SJCRH30 (cell line): Measurements from ENCODE around the gene ETHE1. TPM values are rescaled to one million over a fixed set of nuclear protein-coding genes. Genes with fewer than 3 reads are reported as not detected.

Experiments
- DNase-seq, 2 experiments: peaks; one replicate each; pipeline ENCODE4 v3.0.0-alpha.2; 2015 to 2020
- H3K27ac ChIP-seq: fragments of 250-450 bp; sonication (Bioruptor Pico); 2 replicates; pipeline ENCODE4 v1.5.1; 2020; ENCODE audit warnings: mild to moderate bottlenecking, moderate library complexity
- H3K27me3 ChIP-seq: fragments of 250-450 bp; sonication (Bioruptor Pico); 2 replicates; pipeline ENCODE4 v1.5.1; 2020; ENCODE audit warnings: mild to moderate bottlenecking, moderate library complexity
- H3K36me3 ChIP-seq: fragments of 250-450 bp; sonication (Bioruptor Pico); 2 replicates; pipeline ENCODE4 v1.5.1; 2020; ENCODE audit warnings: mild to moderate bottlenecking, moderate library complexity
- H3K4me1 ChIP-seq: fragments of 250-450 bp; sonication (Bioruptor Pico); 2 replicates; pipeline ENCODE4 v1.5.1; 2020; ENCODE audit warnings: mild to moderate bottlenecking, moderate library complexity
- H3K4me3 ChIP-seq: fragments of 250-450 bp; sonication (Bioruptor Pico); 2 replicates; pipeline ENCODE4 v1.5.1; 2020; ENCODE audit warnings: mild to moderate bottlenecking, moderate library complexity
- H3K9me3 ChIP-seq: fragments of 250-450 bp; sonication (Bioruptor Pico); replicated peaks from 2 replicates; pipeline ENCODE4 v1.5.1; 2020; ENCODE audit warnings: mild to moderate bottlenecking, moderate library complexity
- total RNA-seq: library from RNA; depleted of rRNA; stranded (reverse); fragments of >200 nt; shearing (Covaris generic); gene quantifications from 2 replicates; pipeline ENCODE4 v1.2.3, GENCODE V29; 2014; rRNA removed

The ETHE1 gene, protein sequence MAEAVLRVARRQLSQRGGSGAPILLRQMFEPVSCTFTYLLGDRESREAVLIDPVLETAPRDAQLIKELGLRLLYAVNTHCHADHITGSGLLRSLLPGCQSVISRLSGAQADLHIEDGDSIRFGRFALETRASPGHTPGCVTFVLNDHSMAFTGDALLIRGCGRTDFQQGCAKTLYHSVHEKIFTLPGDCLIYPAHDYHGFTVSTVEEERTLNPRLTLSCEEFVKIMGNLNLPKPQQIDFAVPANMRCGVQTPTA
- 11.5 and 12.2 TPM in 2 replicates for total RNA-seq

DNA sequence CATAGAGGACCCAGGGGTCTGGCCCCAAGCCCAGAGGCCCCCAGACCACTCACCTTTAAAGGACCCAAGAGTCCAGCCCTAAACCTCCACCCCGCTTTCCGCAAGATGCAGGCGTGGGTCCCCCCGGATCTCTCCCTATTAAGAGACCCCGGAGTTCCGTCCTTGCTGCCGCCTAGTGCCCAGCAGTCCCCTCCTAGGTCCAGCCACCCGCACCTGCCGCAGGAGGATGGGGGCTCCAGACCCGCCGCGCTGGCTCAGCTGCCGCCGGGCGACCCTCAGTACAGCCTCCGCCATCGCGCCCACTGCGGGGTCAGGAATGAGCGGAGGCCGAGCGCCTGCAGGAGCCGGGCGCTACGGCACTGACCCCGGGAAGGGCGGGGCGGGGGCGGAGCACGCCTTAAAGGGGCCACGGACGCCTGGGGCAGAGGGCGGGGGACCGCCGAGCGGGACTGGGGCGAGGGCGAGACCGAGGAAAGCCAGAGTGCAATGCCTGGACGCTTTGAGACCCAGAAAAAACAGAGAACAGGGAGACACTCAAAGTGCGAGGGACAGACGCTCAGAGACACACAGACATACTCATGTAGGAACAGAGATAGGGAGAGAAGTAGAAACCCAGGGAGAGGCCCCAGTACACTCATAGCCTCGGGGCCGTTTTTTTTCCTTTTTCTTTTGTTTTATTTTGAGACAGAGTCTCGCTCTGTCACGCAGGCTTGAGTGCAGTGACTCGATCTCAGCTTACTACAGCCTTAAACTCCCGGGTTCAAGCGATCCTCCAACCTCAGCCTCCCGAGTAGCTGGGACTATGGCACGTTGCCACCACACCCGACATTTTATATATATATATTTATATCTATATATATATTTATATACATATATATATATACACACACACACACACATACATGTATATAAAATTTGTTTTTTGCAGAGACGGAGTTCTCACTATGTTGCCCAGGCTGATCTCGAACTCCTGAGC lies at the start of gene ETHE1:
Gene ETHE1 (minus strand): TSS at position 318 of the 976 bp plus-strand sequence. CDS start 24 bp downstream, at position 294.
- Histone ChIP-seq H3K4me1 (no peaks in the 10 kb centered on the region; the same call in 1 of the 2 replicates), H3K9me3 (no peaks in the 10 kb centered on the region), H3K27me3 (no peaks in the 10 kb centered on the region), H3K27ac (no peak within 1 kb of the TSS), H3K4me3 (peak within 1 kb of the TSS; percentile 74), H3K36me3 (no peaks in the 10 kb centered on the region)
- peak; percentile 77 to 79 for DNase-seq

DNA sequence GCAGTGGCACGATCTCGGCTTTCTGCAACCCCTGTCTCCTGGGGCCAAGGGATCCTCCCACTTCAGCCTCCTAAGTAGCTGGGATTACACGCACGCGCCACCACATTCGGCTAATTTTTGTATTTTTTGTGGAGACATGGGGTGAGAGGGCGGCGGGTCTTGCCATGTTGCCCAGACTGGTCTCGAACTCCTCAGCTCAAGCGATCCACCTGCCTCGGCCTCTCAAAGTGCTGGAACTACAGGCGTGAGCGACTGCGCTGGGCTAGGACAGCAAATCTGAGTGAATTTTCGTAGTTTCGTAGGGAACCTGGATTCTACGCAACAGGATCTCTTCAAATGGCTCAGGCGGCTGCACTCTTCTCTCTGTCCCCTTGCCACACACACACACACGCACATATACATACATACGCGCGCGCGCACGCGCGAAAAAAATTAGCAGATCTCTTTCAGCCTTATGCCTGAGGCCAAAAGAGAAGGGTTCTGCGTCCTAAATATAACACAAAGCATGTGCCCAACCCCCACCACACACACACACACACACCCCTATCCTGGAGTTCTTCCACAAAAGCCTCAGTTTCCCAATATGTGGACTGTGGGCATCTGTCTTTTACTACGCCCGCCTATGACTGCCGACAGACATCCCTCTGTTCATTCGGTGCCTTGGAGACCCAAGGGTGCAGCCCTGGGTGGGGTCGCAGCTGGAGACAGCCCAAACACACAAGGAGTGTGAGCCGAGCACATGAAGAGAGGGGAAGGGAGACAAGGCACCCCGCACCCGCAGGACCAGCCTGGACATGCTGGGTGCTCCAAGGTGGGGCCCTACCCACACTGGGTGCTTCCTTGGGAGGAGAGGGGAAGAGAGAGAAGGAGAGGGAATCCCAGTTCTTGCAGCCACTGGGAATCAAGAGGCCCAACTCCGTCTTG lies 49.2 kb upstream of the ETHE1 start:
- Histone ChIP-seq H3K27me3 (no peaks in the 10 kb centered on the region), H3K27ac (no peak overlapping the region), H3K9me3 (no peaks in the 10 kb centered on the region), H3K36me3 (no peaks in the 10 kb centered on the region), H3K4me3 (peak overlapping the region; percentile 65), H3K4me1 (no peaks in the 10 kb centered on the region)
- DNase-seq, result no peak

DNA sequence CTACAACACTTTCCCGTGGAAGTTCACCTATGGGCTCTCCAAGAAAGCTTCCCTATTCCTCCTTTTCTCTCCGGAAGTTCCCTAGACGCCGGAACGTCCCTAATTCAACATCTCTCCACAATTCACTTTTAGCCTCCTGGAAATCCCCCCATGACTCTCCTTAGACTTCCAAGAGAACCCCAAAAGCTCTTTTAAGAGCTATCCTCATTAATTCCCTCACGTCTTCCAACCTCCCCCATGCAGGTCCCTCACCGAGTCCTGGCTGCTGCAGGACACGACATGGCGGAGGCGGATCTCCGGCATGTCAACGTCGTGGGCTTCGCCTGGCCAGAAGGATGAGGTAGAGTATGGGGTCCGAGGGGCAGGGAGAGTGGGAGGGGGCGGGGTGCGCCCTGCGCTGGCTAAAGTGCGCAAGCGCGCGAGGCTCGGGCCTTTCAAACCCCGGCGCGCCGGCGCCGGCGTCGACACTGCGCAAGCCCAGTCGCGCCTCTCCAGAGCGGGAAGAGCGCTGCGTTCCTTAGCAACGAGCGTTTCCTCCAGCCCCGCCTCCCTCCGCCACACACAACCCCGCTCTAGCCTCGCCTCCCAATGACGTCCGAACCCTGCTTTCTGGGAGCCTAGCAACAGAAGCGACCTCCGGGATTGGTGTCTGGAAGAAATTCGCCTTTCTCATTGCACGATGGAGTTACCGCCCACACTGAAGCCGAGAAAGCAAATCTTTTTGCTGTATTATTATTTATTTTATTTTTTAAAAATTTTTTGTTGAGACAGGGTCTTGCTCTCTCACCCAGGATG lies 48.4 kb upstream of the ETHE1 start, which contains the start of the genes PINLYP and XRCC1:
Gene PINLYP (plus strand): TSS at position 646 of the 795 bp plus-strand sequence. CDS start 1,391 bp downstream, outside the sequence.
Gene XRCC1 (minus strand): TSS at position 372 of the 795 bp plus-strand sequence. CDS start 69 bp downstream, at position 303.
- H3K9me3 ChIP-seq, result no peaks in the 10 kb centered on the region
- H3K27ac ChIP-seq, result peak within 1 kb of the TSS; percentile 51
- H3K36me3 ChIP-seq, result no peaks in the 10 kb centered on the region
- H3K27me3 ChIP-seq, result no peaks in the 10 kb centered on the region
- no peaks in the 10 kb centered on the region for H3K4me1 ChIP-seq
- H3K4me3 ChIP-seq, result peak within 1 kb of the TSS; percentile 65
- DNase-seq, result peak; percentile 98 to 99

DNA sequence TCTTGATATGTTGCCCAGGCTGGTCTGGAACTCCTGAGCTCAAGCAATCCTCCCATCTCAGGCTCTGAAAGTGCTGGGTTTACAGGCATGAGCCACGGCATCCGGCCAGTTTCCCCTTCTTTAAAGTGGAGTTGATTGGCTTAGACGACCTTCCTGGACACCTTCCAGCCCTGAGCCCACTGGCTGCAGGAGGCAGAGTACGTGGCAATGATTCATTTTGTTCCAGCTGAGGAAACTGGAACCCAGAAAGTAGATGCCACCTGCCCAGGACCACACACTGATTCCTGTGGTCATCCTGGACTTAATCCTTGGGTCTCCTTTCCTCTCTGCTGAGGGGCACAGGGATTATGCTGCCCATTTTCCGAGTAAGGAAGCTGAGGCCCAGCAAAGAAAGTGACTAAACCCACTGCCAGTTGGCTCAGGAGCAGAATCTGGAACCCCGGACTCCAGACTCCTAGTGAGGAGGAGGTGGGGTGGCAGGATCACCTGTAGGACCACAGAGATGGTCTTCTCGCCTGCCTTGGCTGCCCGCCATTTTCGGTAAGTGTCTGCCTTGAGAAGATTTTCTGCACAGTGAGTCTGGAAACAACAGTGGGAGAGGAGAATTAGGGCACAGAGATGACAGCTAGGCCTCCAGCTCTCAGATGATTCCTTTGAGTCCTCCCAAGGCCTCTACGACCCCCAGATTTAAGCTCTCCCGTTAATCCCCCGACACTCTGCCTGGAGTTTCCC lies 47.6 kb upstream of the ETHE1 start:
- DNase-seq, result peak; percentile 55 to 59

DNA sequence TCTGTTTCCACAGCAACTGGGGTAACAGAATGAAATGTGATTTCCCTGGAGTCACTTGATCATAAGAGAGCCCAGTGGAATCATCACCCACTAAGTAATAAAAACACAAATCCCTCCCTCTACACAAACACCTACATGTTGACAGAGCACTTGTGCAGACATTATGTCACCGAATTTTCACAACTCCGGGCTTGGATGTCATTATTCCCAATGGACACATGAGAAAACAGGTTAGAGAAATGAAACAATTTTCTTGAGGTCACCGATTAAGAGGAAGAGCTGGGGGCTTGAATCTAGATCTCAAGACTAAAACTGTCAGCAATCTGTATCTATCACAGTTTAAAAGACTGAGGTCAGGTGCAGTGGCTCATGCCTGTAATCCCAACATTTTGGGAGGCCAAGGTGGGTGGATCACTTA lies 45.2 kb upstream of the ETHE1 start:
- H3K27ac ChIP-seq, result no peak overlapping the region
- no peaks in the 10 kb centered on the region for H3K36me3 ChIP-seq
- DNase-seq, result no peak
- H3K4me3 ChIP-seq, result no peak overlapping the region
- H3K27me3 ChIP-seq, result no peaks in the 10 kb centered on the region
- H3K9me3 ChIP-seq, result no peaks in the 10 kb centered on the region
- no peaks in the 10 kb centered on the region for H3K4me1 ChIP-seq

More for the DNA sequence above, 47.6 kb upstream of the ETHE1 start:
- Histone ChIP-seq H3K27ac (peak overlapping the region; percentile 51), H3K4me1 (no peaks in the 10 kb centered on the region), H3K4me3 (peak overlapping the region; percentile 65), H3K27me3 (no peaks in the 10 kb centered on the region), H3K9me3 (no peaks in the 10 kb centered on the region), H3K36me3 (no peaks in the 10 kb centered on the region)

DNA sequence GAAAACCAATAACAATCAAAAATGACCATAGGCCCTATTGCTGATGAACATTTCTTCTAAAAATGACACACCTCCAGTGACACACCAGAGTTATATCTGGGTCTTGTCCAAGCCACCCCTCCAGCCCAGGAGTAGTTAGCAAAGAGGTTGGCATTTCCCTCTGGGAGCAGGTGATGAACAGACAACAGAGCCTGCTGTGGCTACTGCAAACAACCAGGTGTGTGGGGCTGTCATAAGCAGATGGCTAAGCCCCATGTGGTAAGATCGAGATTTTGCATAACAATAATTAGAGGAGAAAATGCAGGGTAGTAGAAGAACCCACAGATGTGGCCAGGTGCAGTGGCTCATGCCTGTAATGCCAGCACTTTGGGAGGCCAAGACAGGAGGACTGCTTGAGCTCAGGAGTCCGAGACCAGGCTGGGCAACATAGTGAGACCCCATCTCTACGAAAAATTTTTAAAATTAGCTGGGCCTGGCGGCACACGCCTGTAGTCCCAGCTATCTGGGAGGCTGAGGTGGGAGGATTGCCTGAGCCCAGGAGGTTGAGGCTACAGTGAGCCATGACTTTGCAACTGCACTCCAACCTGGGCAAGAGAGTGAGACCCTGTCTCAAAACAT lies 43.3 kb upstream of the ETHE1 start:
- H3K4me3 ChIP-seq, result no peak overlapping the region
- no peak overlapping the region for H3K27ac ChIP-seq
- H3K9me3 ChIP-seq, result no peaks in the 10 kb centered on the region
- H3K27me3 ChIP-seq, result no peaks in the 10 kb centered on the region
- H3K36me3 ChIP-seq, result no peaks in the 10 kb centered on the region
- H3K4me1 ChIP-seq, result no peaks in the 10 kb centered on the region
- no peak for DNase-seq

GRCh38 chr19:43569657-43570056 lies 42.7 kb upstream of the ETHE1 start:
- Histone ChIP-seq H3K4me3 (no peak overlapping the region), H3K9me3 (no peaks in the 10 kb centered on the region), H3K4me1 (no peaks in the 10 kb centered on the region), H3K36me3 (no peaks in the 10 kb centered on the region), H3K27ac (no peak overlapping the region), H3K27me3 (no peaks in the 10 kb centered on the region)
- DNase-seq, result no peak

GRCh38 chr19:43564800-43565199 lies 37.8 kb upstream of the ETHE1 start:
- H3K27ac ChIP-seq, result no peak overlapping the region
- H3K9me3 ChIP-seq, result no peaks in the 10 kb centered on the region
- no peak for DNase-seq
- H3K36me3 ChIP-seq, result no peaks in the 10 kb centered on the region
- no peaks in the 10 kb centered on the region for H3K27me3 ChIP-seq
- no peaks in the 10 kb centered on the region for H3K4me1 ChIP-seq
- no peak overlapping the region for H3K4me3 ChIP-seq

DNA sequence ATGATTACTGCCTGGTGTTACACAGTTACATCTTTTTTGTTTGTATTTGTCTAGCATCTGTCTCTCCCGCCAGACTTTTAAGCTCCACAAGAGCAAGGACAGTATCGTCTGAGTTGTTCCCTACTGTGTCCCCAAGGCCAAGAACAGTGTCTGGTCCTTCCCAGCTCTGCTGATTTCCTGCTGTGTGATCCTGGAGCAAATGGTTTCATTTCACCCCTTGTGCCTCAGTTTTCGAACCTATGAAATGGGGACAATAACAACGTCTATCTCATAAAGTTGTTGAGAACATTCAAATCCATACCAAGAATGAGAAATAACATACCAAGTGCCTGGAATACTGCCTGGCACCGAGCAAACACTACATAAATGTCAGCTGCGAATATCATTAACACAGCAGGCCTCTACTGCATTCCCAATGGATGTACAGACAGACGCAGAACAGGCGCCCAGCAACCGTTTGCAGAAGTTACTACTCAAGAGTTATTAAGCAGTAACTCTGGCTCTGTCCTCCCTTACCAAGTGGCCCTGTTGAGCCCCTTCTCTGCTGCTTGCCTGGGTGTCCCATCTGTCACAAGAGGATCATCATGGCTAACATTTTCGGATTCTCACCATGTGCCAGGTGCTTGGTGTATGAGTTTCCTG lies 36.9 kb upstream of the ETHE1 start:
- Histone ChIP-seq H3K9me3 (no peaks in the 10 kb centered on the region), H3K4me3 (no peak overlapping the region), H3K4me1 (no peaks in the 10 kb centered on the region), H3K36me3 (peaks cover 2% of the 10 kb centered on the region), H3K27me3 (no peaks in the 10 kb centered on the region), H3K27ac (no peak overlapping the region)
- no peak for DNase-seq

DNA sequence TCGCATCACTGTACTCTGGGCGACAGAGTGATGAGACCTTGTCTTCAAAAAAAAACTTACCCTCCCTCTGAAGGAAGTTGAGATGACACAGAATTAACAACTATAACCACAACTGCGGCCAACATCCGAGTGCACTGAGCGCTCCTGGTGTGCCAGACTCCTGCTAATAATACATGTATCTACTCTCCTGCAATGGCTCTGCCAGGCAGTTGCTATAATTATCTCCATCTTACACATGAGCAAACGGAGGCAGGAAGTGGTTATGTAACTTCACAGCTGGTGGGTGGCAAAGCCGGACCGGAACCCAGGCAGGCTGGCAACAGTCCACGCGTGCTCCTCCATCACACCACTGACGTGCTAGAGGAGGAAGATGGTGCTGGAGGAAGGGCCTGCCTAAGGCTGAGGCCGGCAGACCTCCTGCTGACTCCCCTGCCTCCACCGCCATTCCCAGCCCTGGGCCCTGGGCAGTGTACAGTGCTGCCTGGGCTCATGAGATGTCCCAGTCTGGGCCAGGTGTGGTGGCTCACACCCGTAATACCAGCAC lies 35.8 kb upstream of the ETHE1 start:
- Histone ChIP-seq H3K4me1 (no peaks in the 10 kb centered on the region), H3K9me3 (no peaks in the 10 kb centered on the region), H3K4me3 (no peak overlapping the region), H3K27me3 (no peaks in the 10 kb centered on the region), H3K27ac (no peak overlapping the region; the same call in 1 of the 2 replicates), H3K36me3 (peaks cover 6% of the 10 kb centered on the region)
- peak; percentile 30 to 44 for DNase-seq

DNA sequence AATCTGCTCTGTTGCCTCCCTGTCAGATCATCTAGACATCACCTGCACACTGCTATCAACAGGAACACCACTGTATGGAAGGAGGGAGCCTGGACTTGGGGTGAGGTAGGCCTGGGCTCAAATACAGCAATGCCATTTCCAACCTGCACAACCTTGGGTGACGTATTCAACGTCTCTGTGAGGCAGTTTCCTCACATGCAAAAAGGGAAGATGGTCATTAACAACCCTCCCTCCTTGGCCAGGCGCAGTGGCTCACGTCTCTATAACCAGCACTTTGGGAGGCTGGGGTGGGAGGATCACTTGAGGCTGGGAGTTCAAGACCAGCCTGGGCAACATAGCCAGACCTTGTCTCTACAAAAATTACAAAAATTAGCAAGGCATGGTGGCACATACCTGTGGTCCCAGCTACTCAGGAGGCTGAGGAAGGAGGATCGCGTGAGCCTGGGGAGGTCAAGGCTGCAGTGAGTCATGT lies 35.3 kb upstream of the ETHE1 start:
- H3K36me3 ChIP-seq, result peaks cover 6% of the 10 kb centered on the region

More for the DNA sequence above, 35.3 kb upstream of the ETHE1 start:
- no peak for DNase-seq
- Histone ChIP-seq H3K4me3 (no peak overlapping the region), H3K9me3 (no peaks in the 10 kb centered on the region), H3K4me1 (no peaks in the 10 kb centered on the region), H3K27ac (no peak overlapping the region), H3K27me3 (no peaks in the 10 kb centered on the region)
